NB4 (cell line): Measurements from ENCODE around the gene LRRC4C.

ENCODE experiments used
- CTCF ChIP-seq: IDR thresholded peaks from one replicate; pipeline ENCODE4 v1.5.1; 2012; ENCODE audit warnings: low read depth, low read length
- MYC ChIP-seq: IDR thresholded peaks from 2 replicates; pipeline ENCODE4 v1.6.1; 2011; ENCODE audit warnings: low read depth, low read length
- POLR2A ChIP-seq: IDR thresholded peaks from 2 replicates; pipeline ENCODE4 v1.6.1; 2011; ENCODE audit warnings: mild to moderate bottlenecking; ENCODE audit not compliant: insufficient read length; ENCODE audit errors: extremely low read depth

- no peak for TF ChIP-seq POLR2A
- no peak for TF ChIP-seq CTCF
- no peak for TF ChIP-seq MYC
Measured at GRCh38 chr11:40842750-40843339, 616.6 kb downstream of the LRRC4C start.
